Embryonic facial prominence (tissue), 1 donor: ENCODE measurements around the gene PRSS50.

ENCODE experiments used
- DNase-seq: peaks from one replicate; pipeline ENCODE4 v3.0.0-alpha.2; 2016; ENCODE audit errors: extremely low spot score

PRSS50 gene

DNA sequence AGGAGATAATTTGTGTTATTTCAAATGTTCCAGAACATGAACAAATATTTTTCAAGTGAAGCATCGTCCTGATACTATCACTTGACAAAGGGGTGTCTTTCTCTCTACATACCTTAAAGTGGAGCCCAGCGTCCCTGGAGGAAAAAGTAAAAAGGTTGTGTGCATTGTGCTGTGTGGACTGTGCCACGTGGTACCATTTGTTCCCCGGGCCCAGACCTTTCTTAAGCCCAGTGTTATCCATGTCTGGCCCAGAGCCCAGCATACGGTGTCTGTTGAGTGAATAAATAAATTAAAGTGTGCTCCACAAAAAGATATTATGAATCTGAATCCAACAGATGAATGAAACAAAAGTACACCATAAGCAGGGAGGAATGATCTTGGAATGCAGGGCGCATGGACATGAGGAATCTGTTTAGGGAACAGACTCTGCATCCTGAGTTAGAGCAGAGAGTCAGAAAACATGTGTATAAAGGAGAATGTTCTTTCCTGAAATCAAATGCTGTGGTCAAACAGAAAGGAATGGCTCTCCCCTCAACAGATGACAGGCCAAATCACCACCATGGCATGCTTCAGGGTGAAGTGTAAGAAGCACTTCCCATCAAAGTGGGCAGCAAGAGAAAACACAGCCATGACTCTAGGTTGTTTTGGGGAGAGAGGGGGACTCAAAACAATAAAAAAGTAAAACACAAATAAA is 8.1 kb upstream of the PRSS50 start:
- no peak for DNase-seq

- DNase-seq, result no peak
Measured at GRCh38 chr3:46724424-46724823, 6.8 kb upstream of the PRSS50 start.

- DNase-seq, result no peak
Measured at GRCh38 chr3:46722443-46722842, 4.8 kb upstream of the PRSS50 start.

GRCh38 chr3:46721009-46721408 is 3.3 kb upstream of the PRSS50 start:
- no peak for DNase-seq

GRCh38 chr3:46719735-46720271 is 2.1 kb upstream of the PRSS50 start:
- no peak for DNase-seq

DNA sequence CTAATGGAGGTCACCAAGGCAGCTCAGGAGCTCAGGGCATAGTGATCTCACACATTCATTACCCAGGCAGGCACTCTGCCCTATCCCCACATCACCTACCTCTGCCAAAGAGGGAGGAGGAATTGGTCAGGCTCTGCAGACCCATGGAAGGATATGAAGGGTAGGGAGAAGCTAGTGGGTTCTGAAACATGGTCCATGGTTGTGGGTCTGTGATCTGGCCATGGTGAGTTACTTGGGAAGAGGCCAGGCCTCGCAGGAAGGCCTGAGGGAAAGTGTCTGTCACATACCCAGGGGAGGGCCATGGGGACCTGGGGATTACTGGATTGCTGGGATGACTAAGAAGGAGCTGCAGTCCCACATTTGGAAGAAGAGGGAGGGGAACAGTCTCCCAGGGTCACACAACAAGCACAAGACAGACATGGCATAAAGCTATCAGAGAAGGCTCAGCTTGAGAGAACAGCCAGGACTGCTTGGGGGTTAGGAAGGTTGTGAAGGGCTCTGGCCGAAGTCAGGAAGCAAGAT is 1.4 kb upstream of the PRSS50 start:
- no peak for DNase-seq

GRCh38 chr3:46716461-46717441 is 918 bp downstream of the PRSS50 start:
- no peak for DNase-seq

DNA sequence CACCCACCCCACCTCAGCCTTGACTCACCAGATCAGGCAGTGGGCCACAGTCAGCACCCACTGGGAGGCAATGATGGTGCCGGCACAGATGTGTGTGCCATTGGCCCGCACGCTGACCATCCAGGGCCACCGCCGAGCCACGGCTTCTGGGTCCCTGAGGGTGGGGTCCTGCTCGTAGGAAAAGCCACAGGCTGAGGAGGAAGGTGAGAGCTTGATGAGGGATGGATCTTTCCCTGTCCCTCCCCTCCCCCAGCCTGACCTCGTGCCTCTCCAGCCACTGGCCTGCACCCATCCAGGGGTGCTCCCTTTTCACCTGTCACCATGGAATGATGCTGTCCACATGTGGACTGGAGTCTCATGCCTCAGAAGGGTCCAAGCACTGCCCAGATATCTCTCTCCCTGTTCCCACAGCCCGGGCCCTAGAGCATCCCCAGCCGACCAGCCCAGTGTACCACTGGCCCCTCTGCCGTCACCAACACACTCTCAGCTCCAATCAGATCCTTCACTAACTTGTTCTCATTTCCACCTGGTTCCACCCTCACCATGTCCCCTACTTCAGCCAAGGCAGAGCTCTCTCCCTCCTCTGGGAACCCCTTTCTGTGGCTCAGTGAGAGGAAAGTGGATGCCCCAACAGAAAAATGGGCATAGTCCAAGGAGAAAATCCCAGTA is 2.0 kb downstream of the PRSS50 start:
- DNase-seq, result no peak

GRCh38 chr3:46714728-46715506 is 2.8 kb downstream of the PRSS50 start:
- DNase-seq, result no peak

GRCh38 chr3:46713898-46714552 is 3.6 kb downstream of the PRSS50 start:
- no peak for DNase-seq

GRCh38 chr3:46713050-46713897 is 4.4 kb downstream of the PRSS50 start:
- DNase-seq, result no peak

DNA sequence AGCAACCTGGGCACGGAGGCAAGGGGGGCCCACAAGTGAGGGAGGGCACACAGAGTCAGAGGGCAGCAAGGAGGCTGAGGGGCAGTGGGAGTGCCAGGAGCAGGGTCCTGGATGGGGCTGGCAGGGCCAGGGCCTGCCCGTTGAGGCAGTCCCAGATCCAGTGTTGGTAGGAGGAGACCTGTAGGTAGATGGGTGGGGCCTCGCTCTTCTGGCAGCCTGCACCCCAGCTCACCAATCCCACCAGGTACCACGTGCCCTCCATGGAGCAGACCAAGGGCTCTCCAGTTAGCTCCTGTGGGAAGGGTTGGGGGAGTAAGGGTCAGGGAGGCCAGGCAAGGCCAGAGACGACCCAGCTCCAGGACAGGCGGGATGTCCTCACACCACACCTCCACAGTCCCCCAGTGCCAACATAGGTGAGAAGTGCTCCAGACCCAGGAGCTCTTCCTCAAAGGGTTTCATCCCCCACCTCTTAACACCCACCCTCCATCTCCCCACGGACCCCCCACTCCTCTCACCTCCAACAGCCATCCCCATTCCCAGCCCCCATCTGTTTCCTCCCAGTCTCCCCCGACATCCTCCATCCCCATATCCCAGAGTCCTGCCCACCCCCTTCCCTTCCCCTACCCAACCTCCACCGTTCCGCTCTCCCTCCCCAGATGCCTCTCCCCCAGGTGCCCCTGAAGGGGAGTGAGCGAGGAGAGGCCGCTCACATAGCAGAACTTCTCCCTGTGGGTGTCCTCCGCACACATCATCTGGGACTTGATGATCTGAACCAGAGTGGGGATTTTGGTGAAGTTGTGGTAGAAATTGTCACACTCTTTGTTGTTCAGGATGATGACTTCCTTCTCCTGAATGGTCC is 5.2 kb downstream of the PRSS50 start:
- no peak for DNase-seq

GRCh38 chr3:46711760-46712159 is 5.9 kb downstream of the PRSS50 start:
- no peak for DNase-seq

- no peak for DNase-seq
Measured at GRCh38 chr3:46711305-46711704, 6.4 kb downstream of the PRSS50 start.

DNA sequence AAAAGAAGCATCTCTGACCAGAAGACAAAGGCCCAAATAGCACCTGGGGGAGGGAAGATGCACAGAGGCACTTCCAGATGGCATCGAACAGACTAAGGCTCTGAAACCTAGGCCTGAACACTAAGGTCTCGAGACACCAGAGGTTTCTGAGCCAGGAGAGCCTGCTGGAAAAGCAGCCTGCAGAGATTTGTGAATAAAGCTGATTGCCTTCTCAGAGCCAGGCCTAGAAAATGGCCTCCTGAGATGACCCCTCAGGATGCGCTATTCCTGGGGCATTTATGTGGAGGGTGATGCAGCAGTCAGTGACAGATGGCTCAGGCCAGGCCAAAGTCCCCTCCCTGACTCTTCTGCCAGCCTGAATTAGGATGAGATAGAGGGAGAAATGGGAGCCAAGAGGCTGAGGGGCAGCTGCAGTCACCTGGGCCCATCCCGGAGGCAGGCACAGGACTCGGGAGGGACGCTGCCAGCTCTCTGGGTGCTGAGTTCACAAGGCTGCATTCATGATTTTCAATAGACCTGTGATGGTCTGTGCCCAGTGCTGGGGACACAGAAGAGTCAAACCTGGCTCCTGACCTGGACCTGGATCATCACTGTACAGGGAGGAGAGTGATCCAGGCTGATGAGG is 6.9 kb downstream of the PRSS50 start:
- no peak for DNase-seq

GRCh38 chr3:46710229-46710628 is 7.4 kb downstream of the PRSS50 start:
- DNase-seq, result no peak

DNA sequence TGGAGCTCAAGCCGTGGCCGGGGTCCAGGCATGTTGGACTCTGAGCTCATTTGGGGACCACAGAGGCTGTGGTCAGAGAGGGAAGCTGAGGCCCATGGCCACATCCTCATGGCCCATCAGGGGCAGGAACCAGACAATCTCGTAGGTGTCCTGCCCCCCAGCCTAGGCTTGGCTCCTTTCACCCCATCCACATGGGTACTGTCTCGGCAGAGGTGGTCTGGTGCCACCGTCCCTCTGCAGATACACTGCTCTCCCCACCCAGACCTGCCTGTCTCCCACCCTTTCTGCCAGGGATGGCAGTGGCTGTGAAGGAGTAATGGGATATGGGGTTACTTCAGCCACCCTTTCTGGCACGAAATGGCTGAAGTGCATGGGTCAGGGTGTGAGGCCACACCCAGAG is 7.9 kb downstream of the PRSS50 start:
- no peak for DNase-seq

DNA sequence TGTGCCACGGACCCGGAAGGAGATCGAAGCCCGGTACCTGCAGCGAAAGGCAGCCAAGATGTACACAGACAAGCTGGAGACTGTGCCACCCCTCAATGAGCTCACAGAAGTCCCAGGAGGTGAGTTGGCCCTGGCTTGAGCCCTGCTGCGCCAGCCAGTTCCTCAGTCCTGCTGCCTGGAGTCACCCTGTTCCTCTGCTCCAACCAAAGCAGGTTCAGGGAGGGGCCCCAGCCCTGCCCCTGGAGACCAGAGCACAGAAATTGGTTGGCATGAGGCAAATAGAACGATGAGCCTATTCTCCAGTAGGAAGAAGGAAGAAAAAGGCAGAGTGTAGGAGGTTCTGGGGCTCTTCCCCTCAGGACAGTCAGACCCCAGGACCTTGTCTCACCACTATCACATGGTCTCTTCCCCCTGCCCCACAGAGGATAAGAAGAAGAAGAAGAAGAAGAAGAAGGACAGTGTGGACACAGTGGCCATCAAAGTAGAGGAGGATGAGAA is 8.5 kb downstream of the PRSS50 start:
- no peak for DNase-seq
